Mucosa of gallbladder (tissue), 1 donor: ENCODE data around the gene RENBP. TPM values are rescaled to one million over a fixed set of nuclear protein-coding genes. Genes with fewer than 3 reads are reported as not detected.

ENCODE experiments used
- DNase-seq: peaks from one replicate; pipeline ENCODE4 v3.0.0-alpha.2; 2020; ENCODE audit warnings: low spot score
- total RNA-seq: library from RNA; stranded (reverse); gene quantifications from one replicate; pipeline ENCODE4 v1.2.1, GENCODE V29; 2021
- donor health status: DM: no; HTN: no; CAD: no.

The RENBP gene
- total RNA-seq, 1 donor from 2014 or later: 19.5 TPM

DNA sequence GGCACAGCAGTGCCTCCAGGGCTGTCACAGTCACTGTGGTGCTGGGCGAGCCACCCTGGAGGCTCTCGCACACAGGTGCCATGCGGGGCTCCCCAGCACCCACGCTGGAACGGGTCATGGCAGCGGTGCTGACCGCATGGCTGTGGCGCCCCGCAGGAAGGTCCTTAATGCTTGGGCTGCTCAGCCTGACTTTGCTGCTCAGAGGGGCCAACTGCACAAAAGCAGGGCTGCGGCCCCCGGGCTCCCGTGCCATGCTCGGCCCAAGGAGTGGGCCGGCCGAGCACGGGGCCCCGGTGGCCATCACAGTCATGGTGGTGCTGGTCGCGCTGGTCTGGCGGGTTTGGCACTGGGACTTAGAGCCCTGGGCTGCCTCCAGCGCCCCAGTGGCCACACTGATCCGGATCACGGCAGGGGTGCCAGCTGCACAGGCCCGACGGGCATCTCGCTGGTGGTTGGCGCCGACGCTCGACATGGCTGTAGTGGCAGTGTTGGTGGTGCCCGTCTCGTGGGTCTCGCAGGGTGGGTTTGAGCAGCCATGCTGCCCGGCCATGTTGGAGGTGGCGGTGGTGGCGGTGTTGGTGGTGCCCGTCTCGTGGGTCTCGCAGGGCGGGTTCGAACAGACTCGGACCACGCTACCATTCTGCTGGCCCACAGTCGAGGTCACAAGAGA lies 10.2 kb upstream of the RENBP start:
- no peak for DNase-seq

- no peak for DNase-seq
Measured at GRCh38 chrX:153953892-153954557, 9.6 kb upstream of the RENBP start.

DNA sequence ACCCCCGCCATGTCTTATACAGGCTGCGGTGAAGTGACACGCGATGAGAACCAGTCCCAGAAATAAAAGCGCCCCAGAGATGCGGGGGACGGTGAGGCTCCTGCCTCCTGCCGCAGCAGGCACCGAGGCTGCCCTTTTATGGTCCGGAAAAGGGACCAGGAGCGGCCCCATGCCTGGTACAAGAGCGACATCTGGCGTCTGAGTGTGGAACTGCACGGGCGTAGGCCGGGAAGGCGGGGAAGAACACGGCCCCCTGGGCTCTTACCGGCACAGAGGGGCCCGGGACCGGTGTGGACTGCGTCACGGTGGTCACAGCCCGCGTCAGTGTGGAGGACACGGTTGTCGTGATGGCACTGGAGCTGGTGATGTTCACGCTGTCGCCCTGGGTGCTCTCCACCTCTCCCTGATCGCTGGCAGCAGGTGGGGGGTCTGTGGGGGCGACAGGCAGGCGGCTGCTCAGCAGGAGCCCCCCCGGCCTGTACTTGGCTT lies 8.9 kb upstream of the RENBP start:
- DNase-seq: peak; percentile 69

- no peak for DNase-seq
Measured at GRCh38 chrX:153952373-153953026, 8.1 kb upstream of the RENBP start.

DNA sequence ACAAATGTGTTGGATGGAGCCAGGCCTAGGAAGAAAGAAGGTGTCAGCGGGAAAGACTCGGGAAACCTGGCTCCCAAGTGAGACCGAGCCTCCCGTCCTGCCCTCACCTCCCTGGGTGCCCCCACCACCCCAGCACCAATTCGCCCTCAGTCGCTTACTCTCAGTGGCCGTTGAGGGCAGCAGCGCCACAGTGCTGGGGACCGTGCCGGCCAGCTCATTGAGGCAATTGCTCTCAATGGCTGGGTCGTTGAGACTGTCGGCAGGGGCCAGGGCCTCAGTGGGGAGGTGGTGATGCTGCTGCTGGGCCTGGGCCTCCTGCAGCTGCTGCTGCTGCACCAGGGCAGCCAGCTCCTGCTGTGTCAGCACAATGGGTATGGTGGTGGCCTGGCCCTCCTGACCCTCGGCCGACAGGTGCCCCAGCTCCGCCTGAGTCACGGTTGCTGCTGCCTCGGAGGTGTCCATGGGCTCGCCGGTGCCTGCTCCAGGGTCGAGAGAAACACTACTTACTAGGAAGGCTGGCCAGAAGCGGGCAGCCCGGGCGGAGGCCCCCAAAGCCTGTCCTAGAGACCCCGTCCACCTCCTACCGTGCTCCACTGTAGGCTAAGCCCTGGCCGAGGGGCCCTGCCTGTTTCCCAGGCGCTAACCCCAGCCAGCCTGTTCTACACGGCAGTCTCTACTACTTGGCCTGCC lies 7.4 kb upstream of the RENBP start:
- no peak for DNase-seq

DNA sequence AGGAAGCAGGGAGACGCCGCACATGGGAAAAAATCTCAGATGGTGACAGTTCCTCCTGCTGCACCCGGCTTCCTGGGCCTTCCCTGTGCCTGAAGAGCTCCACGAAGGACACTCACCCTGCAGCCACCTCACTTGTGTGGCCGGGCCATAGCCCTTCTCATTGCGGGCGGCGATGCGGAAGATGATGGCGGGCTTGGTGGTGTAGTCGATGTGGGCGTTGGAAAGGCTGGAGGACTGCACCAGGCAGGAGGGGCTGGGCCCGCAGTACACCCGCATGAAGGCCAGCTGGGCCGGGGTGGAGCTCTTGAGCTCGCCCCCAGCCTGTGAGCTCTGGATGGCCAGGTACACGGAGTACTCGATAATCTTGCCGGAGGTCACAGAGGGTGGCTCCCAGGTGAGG lies 5.7 kb upstream of the RENBP start:
- no peak for DNase-seq

DNA sequence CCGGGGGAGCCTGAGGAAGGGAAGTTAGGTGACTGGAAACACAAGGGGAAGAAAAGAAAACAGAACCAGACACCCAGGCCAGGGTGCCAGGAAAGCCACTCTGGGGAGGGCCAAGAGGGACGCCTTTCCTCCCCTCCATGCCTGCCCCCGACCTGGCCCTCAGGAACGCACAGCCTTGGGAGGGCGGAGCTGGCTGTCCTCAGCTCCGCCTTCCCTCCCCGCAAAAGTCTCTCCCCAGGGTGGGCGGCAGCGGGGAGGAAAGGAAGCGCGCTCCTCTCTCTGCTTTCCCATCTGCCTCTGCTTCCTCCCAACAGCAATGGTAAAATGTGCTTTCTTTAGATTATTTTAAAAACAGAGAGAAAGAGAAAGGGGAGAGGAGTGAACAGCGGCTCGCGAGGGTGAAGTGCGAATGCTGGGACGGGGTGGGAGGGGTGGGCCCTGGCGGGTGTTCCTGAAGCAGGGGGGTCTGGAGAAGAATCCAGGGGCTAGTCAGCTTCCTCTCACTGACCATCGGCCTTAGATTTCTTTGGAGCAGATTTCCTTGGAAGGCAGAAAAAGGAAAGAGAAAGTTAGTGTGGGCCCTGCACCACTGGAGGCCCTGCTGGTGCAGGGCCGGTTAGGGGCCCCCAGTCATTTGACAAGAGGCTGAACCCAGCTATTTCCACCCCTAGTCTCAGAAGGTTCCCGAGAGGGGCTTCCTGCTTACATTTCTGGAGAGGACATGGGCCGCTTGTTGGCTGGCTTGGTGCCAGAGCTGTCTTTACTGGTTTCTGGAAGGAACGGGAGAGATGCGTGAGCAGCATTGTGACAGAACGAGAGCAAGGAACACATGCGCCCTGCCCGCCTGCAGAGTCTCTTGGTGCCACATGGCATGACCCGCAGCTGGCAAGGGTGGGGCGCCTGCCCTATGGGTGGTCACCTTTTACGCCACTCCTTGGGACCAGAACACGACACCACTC lies 4.7 kb upstream of the RENBP start:
- DNase-seq: no peak

- DNase-seq: no peak
Measured at GRCh38 chrX:153948002-153948466, 3.6 kb upstream of the RENBP start.

GRCh38 chrX:153947009-153947769 lies 2.7 kb upstream of the RENBP start:
- peak; percentile 70 for DNase-seq

- DNase-seq: no peak
Measured at GRCh38 chrX:153945956-153946943, 1.8 kb upstream of the RENBP start.

- no peak for DNase-seq
Measured at GRCh38 chrX:153944800-153945150, 332 bp upstream of the RENBP start.

GRCh38 chrX:153941336-153942252 lies 2.8 kb downstream of the RENBP start:
- no peak for DNase-seq

DNA sequence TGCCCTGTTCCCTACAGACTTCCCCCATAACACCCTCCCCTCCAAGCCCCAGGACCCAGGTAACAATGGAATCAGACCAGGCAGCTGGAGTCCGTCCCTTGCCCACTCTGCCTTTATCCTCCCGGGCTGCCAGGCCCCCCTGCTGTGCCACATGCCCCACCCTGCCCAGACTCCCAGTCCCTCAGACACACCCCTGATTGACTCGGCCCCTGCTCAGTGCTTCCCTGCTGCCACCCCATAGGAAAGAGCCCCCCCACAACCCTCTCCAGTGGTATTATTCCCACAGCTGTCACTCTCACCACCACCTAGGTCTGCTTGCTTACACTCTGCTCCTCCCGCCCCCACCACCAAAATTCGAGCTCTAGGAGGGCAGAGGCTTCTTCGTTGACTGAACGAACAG lies 4.9 kb downstream of the RENBP start:
- DNase-seq: no peak

GRCh38 chrX:153938226-153938786 lies 6.1 kb downstream of the RENBP start:
- no peak for DNase-seq

- no peak for DNase-seq
Measured at GRCh38 chrX:153937056-153937455, 7.4 kb downstream of the RENBP start.

DNA sequence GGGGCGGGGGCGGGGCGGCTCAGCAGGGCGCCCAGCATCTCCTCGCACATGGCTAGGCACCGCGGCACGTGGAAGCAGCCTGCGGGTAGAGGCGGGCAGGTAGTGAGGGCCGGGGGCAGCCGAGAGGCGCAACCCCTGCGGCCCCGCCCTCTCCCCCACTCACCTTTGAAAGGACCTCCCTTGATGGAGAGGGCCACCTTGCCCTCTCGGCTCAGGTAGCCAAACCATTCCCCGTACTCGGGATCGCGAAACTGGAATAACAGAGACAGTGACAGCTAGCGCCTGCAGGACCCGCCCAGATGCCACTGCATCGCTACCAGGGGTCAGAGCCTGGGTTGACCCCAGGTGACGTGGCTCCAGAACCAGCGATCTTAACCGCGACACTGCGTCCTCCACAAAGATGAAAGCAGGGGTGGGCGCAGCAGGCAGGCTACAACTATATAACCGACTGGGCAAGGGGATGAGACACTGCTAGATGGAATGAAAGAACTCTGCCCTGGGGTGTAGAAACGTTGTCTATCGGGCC lies 9.1 kb downstream of the RENBP start:
- no peak for DNase-seq

- peak; percentile 60 for DNase-seq
Measured at GRCh38 chrX:153934762-153935325, 9.6 kb downstream of the RENBP start, which contains the start of gene NAA10. TSS of gene NAA10 (minus strand) at chrX:153935037. CDS start at chrX:153934904, 133 bp downstream.
